NCI-H128 (cell line): ENCODE measurements around the gene ZBTB7C.

Source experiments
- DNase-seq: peaks from one replicate; lab custom pipeline; 2025; ENCODE audit not compliant: unreplicated experiment; lab: John Stamatoyannopoulos, UW

The ZBTB7C gene

DNA sequence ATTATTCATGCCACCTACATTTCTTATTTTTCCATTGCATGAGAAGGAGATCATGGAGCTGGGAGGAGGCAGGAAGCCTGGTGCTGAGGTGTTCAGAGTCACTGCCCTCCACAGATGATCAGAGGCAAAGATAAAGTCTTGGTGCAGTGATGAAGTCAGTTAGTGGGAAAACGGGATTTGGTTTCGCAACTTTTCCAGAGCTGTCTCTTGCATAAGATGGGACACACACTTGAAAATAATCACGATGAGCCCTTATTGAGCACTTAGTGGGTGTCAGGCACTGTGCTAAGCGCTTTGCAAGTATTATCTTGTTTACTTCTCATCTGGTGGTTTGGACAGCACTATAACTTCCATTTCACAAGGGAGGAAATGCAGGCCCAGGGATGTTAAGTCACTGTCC lies 256.6 kb downstream of the ZBTB7C start:
- no peak for DNase-seq

GRCh38 chr18:48151421-48152065 lies 257.6 kb downstream of the ZBTB7C start:
- no peak for DNase-seq

DNA sequence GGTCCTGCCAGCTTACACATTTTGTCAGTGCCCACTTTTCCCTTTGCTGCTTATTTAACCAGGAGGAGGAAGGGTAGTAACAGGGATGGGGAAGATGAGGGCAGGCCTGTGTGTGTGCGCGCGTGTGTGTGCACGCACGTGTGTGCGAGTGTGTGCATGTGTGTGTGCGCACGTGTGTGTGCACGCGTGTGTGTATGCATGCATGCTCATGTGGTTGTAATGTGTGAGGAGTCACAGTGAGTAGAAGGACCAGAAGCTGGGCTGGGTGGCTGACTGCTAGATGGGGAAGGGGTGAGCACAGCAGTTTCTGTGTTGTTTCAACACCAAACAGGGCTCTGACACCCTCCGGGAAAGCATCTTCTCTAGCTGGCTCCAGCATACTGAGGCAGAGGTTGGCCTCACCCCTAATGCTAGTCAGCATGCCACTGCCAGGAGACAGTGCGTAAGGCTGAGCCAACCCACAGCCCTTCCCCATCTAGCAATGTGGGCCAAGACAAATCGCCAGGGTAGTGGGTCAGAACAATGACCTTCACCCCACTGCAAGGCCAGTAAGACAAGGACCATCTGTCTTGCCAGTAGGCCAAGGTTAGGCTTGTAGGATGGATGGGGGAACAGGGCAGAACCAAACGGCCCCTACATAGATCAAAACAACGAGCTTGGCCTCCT lies 260.0 kb downstream of the ZBTB7C start:
- DNase-seq: no peak

DNA sequence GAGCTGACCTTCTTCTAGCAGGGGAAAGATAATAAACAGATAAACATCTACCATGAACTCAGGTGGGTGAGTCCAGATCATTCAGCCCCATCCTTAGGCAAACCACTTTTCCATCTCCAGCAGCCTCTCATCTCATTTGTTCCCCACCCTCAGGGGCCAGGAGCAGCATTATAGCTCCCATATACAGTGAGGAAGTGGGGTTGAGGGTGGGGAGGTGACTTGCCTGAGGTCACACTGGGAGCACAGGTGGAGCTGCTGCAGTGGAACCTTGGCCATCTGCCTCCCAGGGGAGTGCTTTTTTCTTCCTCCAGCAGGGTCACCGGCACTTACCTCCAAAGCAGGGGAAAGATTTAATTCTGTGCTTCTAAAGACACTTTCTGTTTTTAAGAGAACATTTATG lies 266.2 kb downstream of the ZBTB7C start:
- DNase-seq: no peak

DNA sequence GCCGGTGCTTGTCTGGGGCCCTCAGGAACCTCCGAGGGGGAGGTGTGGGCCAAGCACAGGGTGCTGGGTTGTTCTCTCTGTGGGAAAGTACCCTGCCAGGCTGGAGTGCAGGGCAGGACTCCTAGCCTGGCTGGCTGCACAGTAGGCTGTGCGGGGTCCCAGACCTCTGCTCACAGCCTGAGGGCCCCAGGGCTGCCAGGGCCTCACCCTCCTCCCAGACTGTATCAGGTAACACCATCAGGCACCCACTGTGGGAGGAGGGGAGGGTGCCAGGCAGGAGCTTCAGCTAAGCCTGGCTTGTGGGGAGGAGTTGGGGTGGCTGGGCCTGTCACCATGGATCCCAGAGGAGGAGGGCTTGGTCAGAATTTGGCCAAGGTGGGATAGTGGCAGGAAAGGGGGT lies 266.8 kb downstream of the ZBTB7C start:
- no peak for DNase-seq

DNA sequence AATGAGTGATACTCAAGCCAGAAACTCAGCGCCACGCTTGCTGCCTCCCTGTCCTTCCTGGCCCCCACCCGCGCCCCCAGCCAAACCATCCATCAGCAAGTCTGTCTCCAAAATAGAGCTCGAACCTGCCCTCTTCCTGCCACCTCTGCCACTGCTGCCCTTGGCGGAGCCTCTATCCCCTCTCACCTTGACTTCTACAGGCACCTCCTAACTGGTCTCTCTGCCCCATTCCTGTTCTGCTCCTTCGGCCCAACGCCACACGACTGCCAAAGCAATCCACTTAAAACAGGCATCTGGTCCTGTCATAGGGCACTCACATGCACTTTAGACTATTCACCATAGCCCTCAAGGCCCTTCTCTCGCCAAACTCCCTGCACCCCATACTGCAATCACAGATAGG lies 268.5 kb downstream of the ZBTB7C start:
- DNase-seq: no peak

DNA sequence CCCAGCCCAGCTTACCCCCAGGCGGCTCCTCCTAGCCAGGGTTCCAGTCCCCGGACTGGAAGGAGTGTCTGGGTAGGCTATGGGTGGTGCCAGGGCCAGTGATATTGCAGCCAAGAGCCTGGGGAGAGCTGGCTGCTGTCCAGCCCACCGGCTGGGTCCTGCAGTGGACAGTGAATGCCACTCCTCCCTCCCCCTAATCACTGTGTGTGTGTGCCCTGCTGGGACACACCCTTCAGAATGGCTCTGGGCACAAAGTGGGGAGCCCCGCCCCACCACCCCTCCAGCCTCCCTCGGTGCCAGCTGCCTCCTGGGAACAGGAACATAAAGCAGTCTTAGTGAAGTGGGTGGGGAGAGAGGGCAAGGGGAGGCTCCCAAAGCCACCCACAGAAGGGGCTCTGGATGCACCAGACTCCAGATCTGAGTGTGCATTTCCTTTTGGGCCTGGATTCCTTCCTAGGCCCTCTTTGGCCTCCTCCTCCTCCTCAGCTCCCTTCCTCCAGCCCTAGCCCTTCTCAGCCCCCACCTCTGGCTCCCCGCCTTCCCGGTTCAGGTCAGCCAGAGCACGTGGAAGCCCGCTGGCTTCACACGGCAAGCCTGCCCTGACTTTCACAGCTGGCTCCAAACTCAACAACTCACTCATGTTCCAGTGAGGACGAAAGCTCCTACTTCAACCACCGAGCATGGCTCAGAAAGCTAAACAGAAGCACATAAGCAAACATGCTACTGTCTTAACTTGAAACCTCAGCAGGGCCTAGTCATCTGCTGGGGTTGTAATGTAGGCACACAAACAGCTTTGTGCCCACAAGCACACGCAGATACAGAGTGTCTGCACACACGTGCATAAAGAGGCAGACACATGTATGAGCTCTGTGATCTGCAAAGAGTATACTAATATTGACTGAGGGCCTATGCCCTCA lies 269.5 kb downstream of the ZBTB7C start:
- no peak for DNase-seq

DNA sequence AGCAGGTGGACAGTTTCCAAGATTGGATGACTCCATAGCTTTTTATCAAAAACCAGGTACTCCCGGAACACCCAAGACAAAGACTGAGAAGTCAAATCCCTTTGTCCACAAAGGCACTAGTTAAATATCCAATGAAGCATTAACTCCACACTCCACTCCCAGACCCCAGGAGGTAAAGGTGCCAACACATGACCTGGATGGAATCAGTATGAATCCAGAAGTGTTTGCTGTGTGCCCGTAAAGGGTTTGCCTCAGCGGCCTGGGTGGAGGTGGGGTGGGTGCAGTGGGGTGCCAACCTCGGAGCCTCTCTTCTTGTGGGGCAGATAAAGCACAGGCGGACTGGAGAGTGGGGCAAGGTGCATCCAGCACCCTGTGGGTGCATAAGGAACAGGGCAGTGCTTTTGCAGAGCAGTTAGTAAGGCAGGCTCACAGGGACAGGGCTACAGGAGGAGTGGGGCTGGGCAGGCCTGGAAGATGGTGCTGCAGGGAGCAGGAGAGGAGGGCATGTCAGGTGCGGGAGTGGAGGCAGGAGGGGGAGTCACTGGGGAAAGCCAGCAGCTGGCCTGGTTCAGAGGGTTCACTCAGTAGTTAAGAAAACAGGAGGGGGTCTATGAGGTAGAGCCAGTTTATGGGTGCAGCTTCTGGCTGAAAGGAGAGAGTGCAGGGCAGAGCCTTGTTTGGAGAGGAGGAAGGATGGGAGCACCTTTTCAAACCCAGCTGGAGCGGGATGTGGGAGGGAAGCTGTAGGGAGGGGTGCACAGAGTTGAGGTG lies 270.3 kb downstream of the ZBTB7C start:
- no peak for DNase-seq

- no peak for DNase-seq
These were observed 271.0 kb downstream of the ZBTB7C start for GRCh38 chr18:48138210-48138609.

DNA sequence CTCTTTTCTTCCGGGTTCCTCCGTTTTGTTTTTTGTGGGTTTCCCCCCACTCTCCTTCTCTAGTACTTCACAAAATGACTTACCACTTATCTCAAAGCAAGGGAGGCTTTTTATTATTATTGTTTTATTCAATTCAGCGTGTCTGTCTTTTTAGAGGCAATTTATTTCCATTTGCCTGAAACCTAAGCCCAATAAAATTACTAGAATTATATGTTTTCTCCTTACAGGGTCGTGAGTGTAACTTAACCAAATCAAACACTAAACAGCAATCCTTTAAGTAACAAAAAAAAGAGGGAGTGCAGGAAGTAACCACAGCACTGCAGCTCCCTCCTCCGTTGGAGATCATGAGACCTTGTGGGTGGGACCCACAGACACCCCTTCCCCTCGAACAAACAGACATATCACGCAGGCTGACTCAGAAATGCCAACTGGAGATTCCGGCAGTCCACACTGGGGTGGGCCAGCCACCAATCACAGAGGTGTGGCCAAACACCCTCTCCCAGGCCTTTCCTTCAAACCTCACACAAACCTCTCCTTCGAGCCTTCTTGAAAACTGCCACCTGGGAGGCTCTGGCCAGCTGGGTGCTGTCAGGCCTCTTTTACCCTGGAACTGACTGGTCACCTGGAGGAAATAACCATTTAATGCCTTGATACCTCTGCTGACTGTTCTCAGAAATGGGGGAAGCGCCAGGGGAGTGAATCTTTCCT lies 271.7 kb downstream of the ZBTB7C start:
- DNase-seq: no peak

GRCh38 chr18:48136827-48137373 lies 272.3 kb downstream of the ZBTB7C start:
- DNase-seq: no peak

DNA sequence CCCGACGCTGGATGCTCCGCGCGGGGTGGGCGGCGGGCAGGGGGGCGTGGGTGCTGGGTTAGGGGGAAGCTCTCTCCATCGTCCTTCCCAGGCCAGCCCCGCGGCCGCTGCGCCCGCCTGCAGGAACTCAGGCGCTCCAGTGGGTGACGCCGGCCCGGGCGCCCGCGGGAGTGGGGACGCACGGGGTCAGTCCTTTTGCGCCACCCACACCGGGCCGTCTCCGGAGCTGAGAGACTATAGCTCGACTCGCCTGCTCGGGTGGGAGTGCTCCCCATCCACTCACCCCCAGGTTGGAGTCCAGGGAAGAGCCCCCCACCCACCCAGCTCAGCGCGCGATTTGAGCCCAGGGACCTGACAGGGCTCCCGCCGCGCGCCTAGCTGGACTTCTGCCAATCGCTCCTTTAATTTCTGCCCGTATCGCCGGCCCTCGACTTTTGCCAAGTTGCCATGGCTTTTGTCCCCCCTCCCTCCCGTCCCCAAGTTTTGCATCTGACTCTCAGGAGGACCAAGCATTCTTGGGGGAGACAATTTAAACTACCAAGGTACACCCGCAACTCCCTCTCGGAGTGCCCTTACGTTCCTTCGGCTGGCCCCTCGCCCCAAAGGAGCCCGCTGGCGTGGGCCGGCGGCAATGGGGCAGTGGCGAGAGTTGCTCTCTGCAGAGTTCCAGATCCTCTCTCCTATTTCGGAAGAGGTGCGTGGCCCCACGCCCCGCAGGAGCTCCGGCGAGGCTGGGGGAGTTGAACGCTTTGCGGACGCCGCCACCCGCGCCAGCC lies 272.9 kb downstream of the ZBTB7C start:
- no peak for DNase-seq

GRCh38 chr18:48135436-48135966 lies 273.7 kb downstream of the ZBTB7C start:
- DNase-seq: no peak

- no peak for DNase-seq
These were observed 274.6 kb downstream of the ZBTB7C start for GRCh38 chr18:48134609-48135008.

- peak; percentile 76 for DNase-seq
These were observed 275.4 kb downstream of the ZBTB7C start for GRCh38 chr18:48133671-48134251.

DNA sequence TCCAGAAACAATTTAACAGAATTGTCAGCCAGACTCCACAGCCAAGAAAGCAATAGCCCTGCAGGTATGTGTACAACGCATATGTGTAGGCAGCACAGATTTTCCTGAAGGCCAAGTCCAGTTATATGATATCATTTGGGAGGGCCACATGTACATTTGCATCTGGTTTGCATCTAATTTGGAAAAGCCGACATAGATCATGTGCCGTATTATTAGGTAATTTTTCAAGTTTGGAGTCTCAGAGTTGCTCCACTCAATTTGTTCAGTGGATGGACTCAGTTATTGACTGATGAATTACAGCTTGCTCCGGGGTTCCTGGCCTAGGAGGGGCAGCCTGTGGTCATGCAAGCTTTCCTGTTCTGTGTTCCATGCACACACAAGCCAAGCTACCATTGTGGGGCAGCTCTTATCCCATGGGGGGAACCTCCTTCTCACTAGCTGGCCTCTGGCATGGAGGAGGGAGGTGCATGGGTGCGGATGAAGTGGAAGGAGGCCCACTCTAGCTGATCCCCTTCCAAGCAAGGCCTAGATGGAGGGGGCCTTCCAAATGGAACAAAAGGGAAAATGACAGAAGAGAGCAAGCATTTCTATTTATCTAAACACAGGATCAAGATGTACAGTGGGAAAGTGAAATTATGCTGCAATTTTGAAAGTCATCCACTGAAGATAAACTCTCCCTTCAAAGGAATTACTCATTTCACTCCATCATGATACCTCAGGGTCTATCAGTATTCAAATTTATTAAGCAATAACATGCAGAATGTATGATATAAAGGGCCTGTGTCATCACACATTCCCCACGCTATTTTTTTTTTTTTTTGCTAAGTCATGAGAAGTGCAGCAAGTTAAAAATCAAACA lies 276.2 kb downstream of the ZBTB7C start:
- DNase-seq: no peak

DNA sequence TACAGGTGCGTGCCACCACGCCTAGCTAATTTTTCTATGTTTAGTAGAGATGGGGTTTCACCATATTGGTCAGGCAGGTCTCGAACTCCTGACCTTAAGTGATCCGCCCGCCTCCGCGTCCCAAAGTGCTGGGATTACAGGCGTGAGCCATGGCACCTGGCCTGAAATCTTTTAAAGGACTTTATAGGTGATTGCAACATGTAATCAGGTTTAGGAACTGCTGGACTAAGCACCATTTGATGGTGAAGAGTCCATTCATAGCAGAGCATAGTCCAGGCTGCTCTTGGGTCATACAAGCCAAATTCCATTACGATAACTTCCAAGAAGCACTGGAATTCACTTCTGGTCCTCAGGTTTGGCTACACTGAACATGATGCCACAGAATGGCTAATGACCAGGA lies 278.1 kb downstream of the ZBTB7C start:
- no peak for DNase-seq

DNA sequence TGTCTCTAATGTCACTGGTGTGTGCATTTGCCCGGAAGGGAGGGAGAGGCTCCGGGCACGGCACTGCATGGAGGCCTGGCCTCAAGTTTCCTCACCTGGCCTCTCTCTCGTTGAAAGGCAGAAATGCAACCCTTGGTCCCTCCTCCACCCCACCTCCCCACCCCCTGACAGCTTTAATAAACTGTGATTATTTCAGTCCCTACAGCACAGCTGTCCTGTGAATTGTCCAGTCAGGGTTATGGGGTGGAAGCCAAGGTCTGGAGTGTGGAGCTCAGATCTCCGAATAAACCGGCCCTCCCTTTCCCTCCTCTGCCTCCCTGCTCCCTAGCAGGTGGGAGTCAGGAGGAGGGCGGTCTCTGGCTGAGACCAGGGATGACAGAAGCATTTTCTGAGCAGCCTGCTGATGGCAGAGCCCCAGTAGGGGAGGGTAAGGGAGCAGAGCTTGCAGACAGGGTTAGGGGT lies 279.5 kb downstream of the ZBTB7C start:
- no peak for DNase-seq
